NCI-H524 treated with DMSO at 0.1 percent for 48 hours (cell line): ENCODE results near the gene ITPR2.

Source experiments
- DNase-seq: peaks from one replicate; lab custom pipeline; 2025; lab: John Stamatoyannopoulos, UW

The ITPR2 gene

GRCh38 chr12:26754148-26754547 is 78.8 kb downstream of the ITPR2 start:
- DNase-seq: no peak

- DNase-seq: no peak
Measured at GRCh38 chr12:26751179-26751578, 81.8 kb downstream of the ITPR2 start.

- DNase-seq: no peak
Measured at GRCh38 chr12:26750531-26751175, 82.3 kb downstream of the ITPR2 start.

- no peak for DNase-seq
Measured at GRCh38 chr12:26749781-26750180, 83.2 kb downstream of the ITPR2 start.

GRCh38 chr12:26748741-26749431 is 84.1 kb downstream of the ITPR2 start:
- no peak for DNase-seq

- DNase-seq: no peak
Measured at GRCh38 chr12:26748412-26748740, 84.6 kb downstream of the ITPR2 start.

- DNase-seq: no peak
Measured at GRCh38 chr12:26746121-26746714, 86.8 kb downstream of the ITPR2 start.

- no peak for DNase-seq
Measured at GRCh38 chr12:26744697-26745440, 88.1 kb downstream of the ITPR2 start.

- no peak for DNase-seq
Measured at GRCh38 chr12:26744042-26744626, 88.9 kb downstream of the ITPR2 start.

GRCh38 chr12:26741584-26742227 is 91.3 kb downstream of the ITPR2 start:
- DNase-seq: no peak

- peak; percentile 17 for DNase-seq
Measured at GRCh38 chr12:26740991-26741390, 92.0 kb downstream of the ITPR2 start.

- DNase-seq: no peak
Measured at GRCh38 chr12:26740348-26740747, 92.6 kb downstream of the ITPR2 start.

GRCh38 chr12:26737487-26738030 is 95.4 kb downstream of the ITPR2 start:
- DNase-seq: no peak

GRCh38 chr12:26736563-26737486 is 96.2 kb downstream of the ITPR2 start:
- DNase-seq: no peak

GRCh38 chr12:26735249-26735639 is 97.8 kb downstream of the ITPR2 start:
- DNase-seq: no peak

GRCh38 chr12:26734510-26735248 is 98.3 kb downstream of the ITPR2 start:
- no peak for DNase-seq

- no peak for DNase-seq
Measured at GRCh38 chr12:26732005-26732908, 100.7 kb downstream of the ITPR2 start.

GRCh38 chr12:26730481-26731350 is 102.3 kb downstream of the ITPR2 start:
- DNase-seq: no peak
